PFSK-1 (cell line): Measurements from ENCODE around the gene MRTFB.

Experiments
- POLR2AphosphoS5 ChIP-seq: IDR thresholded peaks from 2 replicates; pipeline ENCODE4 v1.6.1; 2012; ENCODE audit warnings: low read depth, mild to moderate bottlenecking, control low read depth, low read length, moderate library complexity
- TAF1 ChIP-seq: IDR thresholded peaks from 2 replicates; pipeline ENCODE4 v1.6.1; 2012; ENCODE audit warnings: low read length, control low read depth, borderline replicate concordance; ENCODE audit not compliant: insufficient read depth
- TF ChIP-seq, protein P1 (sequence below), 2 experiments: IDR thresholded peaks; 2 replicates each; pipeline versions ENCODE4 v1.6.1 to v1.8.0; 2011 to 2012; ENCODE audit warnings: low read depth in 2 of 2, low read length in 2 of 2, control low read depth in 1 of 2, inconsistent platforms in 1 of 2, mild to moderate bottlenecking in 1 of 2, moderate library complexity in 1 of 2; ENCODE audit not compliant: insufficient read depth in 1 of 2

DNA sequence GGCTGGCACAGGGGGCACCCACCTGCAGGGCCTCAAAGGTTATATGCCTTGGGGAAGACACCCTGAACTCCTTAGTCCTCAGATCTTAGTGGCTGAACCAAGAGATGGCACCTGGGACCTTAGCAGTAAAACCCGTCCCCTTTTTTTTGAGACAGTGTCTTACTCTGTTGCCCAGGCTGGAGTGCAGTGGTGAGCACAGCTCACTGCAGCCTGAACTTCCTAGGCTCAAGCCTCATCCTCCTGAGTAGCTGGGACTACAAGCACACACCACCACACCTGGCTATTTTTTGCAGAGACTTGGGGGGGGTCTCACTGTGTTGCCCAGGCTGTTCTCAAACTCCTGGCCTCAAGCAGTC lies 237.2 kb downstream of the MRTFB start:
- no peak for TF ChIP-seq TAF1
- TF ChIP-seq POLR2AphosphoS5, result no peak
- TF ChIP-seq, protein P1, sequence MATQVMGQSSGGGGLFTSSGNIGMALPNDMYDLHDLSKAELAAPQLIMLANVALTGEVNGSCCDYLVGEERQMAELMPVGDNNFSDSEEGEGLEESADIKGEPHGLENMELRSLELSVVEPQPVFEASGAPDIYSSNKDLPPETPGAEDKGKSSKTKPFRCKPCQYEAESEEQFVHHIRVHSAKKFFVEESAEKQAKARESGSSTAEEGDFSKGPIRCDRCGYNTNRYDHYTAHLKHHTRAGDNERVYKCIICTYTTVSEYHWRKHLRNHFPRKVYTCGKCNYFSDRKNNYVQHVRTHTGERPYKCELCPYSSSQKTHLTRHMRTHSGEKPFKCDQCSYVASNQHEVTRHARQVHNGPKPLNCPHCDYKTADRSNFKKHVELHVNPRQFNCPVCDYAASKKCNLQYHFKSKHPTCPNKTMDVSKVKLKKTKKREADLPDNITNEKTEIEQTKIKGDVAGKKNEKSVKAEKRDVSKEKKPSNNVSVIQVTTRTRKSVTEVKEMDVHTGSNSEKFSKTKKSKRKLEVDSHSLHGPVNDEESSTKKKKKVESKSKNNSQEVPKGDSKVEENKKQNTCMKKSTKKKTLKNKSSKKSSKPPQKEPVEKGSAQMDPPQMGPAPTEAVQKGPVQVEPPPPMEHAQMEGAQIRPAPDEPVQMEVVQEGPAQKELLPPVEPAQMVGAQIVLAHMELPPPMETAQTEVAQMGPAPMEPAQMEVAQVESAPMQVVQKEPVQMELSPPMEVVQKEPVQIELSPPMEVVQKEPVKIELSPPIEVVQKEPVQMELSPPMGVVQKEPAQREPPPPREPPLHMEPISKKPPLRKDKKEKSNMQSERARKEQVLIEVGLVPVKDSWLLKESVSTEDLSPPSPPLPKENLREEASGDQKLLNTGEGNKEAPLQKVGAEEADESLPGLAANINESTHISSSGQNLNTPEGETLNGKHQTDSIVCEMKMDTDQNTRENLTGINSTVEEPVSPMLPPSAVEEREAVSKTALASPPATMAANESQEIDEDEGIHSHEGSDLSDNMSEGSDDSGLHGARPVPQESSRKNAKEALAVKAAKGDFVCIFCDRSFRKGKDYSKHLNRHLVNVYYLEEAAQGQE (IDR thresholded peaks at IDR 0.05; ENCODE audit: insufficient read depth in 1 of 2, low read depth in 2 of 2, low read length in 2 of 2), result no peak
